HG03575 (cell line): Measurements from ENCODE around the gene PCAT7.

Experiments used
- ATAC-seq: cut with Tn5 transposase; IDR thresholded peaks from one replicate; pipeline ENCODE4 v1.9.1; 2021; ENCODE audit not compliant: unreplicated experiment, insufficient number of reproducible peaks, low FRiP score; ENCODE audit errors: extremely low read depth

Gene PCAT7

GRCh38 chr9:94593459-94594345 is 38.8 kb downstream of the PCAT7 start, which contains the start of gene FBP2:
FBP2 (minus strand) TSS chr9:94593824; CDS start chr9:94593726, 98 bp downstream.
- no peak for ATAC-seq

GRCh38 chr9:94599102-94599501 is 44.2 kb downstream of the PCAT7 start:
- ATAC-seq, result no peak

- no peak for ATAC-seq
Measured at GRCh38 chr9:94600258-94600657, 45.4 kb downstream of the PCAT7 start.

GRCh38 chr9:94600715-94601114 is 45.8 kb downstream of the PCAT7 start:
- no peak for ATAC-seq

GRCh38 chr9:94602666-94603065 is 47.8 kb downstream of the PCAT7 start:
- no peak for ATAC-seq

- no peak for ATAC-seq
Measured at GRCh38 chr9:94603259-94604160, 48.6 kb downstream of the PCAT7 start.

- ATAC-seq, result no peak
Measured at GRCh38 chr9:94606646-94607422, 52.0 kb downstream of the PCAT7 start.

- ATAC-seq, result no peak
Measured at GRCh38 chr9:94607423-94607691, 52.5 kb downstream of the PCAT7 start.

GRCh38 chr9:94610181-94610606 is 55.3 kb downstream of the PCAT7 start:
- ATAC-seq, result no peak

GRCh38 chr9:94611638-94612068 is 56.8 kb downstream of the PCAT7 start:
- ATAC-seq, result no peak

- ATAC-seq, result no peak
Measured at GRCh38 chr9:94612071-94612470, 57.2 kb downstream of the PCAT7 start.

GRCh38 chr9:94613003-94613402 is 58.1 kb downstream of the PCAT7 start:
- no peak for ATAC-seq

GRCh38 chr9:94619026-94619425 is 64.1 kb downstream of the PCAT7 start:
- ATAC-seq, result no peak
